Liver (tissue), 9 donors: Measurements from ENCODE around the gene GMEB2. TPM values are rescaled to one million over a fixed set of nuclear protein-coding genes. Genes with fewer than 3 reads are reported as not detected.

Experiments
- DNase-seq: peaks from one replicate; pipeline ENCODE4 v3.0.0-alpha.2; 2017; ENCODE audit warnings: low spot score
- H3K27ac ChIP-seq, 2 donors: one replicate each; pipeline ENCODE4 v1.7.0; 2013; ENCODE audit warnings: inconsistent platforms in 2 of 2, low read length in 2 of 2, control low read depth in 1 of 2, low read depth in 1 of 2, mild to moderate bottlenecking in 1 of 2
- H3K27me3 ChIP-seq, 4 donors: one replicate each; pipeline versions ENCODE4 v1.6.1 to v1.7.0; 2013; ENCODE audit warnings: low read length in 3 of 4, inconsistent platforms in 1 of 4, mild to moderate bottlenecking in 1 of 4, moderate library complexity in 1 of 4; ENCODE audit not compliant: control insufficient read depth in 4 of 4, insufficient read depth in 4 of 4
- H3K36me3 ChIP-seq, 4 donors: one replicate each; pipeline versions ENCODE4 v1.6.1 to v1.7.0; 2013; ENCODE audit warnings: low read length in 3 of 4, mild to moderate bottlenecking in 3 of 4, low read depth in 1 of 4, moderate library complexity in 1 of 4; ENCODE audit not compliant: control insufficient read depth in 4 of 4, insufficient read depth in 3 of 4
- H3K4me1 ChIP-seq, 4 donors: one replicate each; pipeline versions ENCODE4 v1.6.1 to v1.7.0; 2013; ENCODE audit warnings: low read length in 3 of 4, mild to moderate bottlenecking in 3 of 4, moderate library complexity in 1 of 4; ENCODE audit not compliant: control insufficient read depth in 4 of 4, insufficient read depth in 4 of 4
- H3K4me3 ChIP-seq, 3 donors: one replicate each; pipeline versions ENCODE4 v1.6.1 to v1.7.0; 2013; ENCODE audit warnings: low read length in 3 of 3, control low read depth in 1 of 3, low read depth in 1 of 3, mild to moderate bottlenecking in 1 of 3
- H3K9ac ChIP-seq, 2 donors: one replicate each; pipeline ENCODE4 v1.7.0; 2013; ENCODE audit warnings: low read length in 2 of 2, mild to moderate bottlenecking in 2 of 2, moderate library complexity in 2 of 2, control low read depth in 1 of 2, low read depth in 1 of 2
- H3K9me3 ChIP-seq, 4 donors: one replicate each; pipeline versions ENCODE4 v1.6.1 to v1.7.0; 2013; ENCODE audit warnings: low read length in 3 of 4; ENCODE audit not compliant: control insufficient read depth in 4 of 4
- ATF3 ChIP-seq: IDR thresholded peaks from 2 replicates; pipeline ENCODE4 v1.6.1; 2016; ENCODE audit warnings: antibody characterized with exemption
- CTCF ChIP-seq: fragments of 150-350 bp; IDR thresholded peaks from 2 replicates; pipeline ENCODE4 v1.5.1; 2017; ENCODE audit warnings: improper control_type of control experiment, low read depth, low read length; ENCODE audit not compliant: missing input control
- EGR1 ChIP-seq, 2 donors: IDR thresholded peaks; 2 replicates each; pipeline ENCODE4 v1.6.1; 2016 to 2018; ENCODE audit warnings: antibody characterized with exemption in 2 of 2, low read depth in 2 of 2
- FOXA1 ChIP-seq: IDR thresholded peaks from 2 replicates; pipeline ENCODE4 v1.6.1; 2016; ENCODE audit warnings: antibody characterized with exemption
- FOXA2 ChIP-seq: IDR thresholded peaks from 2 replicates; pipeline ENCODE4 v1.6.1; 2016; ENCODE audit warnings: antibody characterized with exemption
- GABPA ChIP-seq, 2 donors: IDR thresholded peaks in 1 of 2; conservative IDR thresholded peaks in 1 of 2; 2 replicates each; pipeline ENCODE4 v1.6.1; 2016; ENCODE audit warnings: antibody characterized with exemption in 2 of 2, mild to moderate bottlenecking in 1 of 2, moderate library complexity in 1 of 2
- HNF4A ChIP-seq, 2 donors: conservative IDR thresholded peaks; 2 replicates each; pipeline ENCODE4 v1.6.1; 2016; ENCODE audit warnings: antibody characterized with exemption in 2 of 2, mild to moderate bottlenecking in 2 of 2
- HNF4G ChIP-seq: IDR thresholded peaks from 2 replicates; pipeline ENCODE4 v1.6.1; 2016; ENCODE audit warnings: antibody characterized with exemption
- JUND ChIP-seq, 2 donors: IDR thresholded peaks; 2 replicates each; pipeline ENCODE4 v1.6.1; 2016; ENCODE audit warnings: antibody characterized with exemption in 2 of 2
- MAX ChIP-seq: IDR thresholded peaks from 2 replicates; pipeline ENCODE4 v1.6.1; 2016; ENCODE audit warnings: antibody characterized with exemption
- NR2F2 ChIP-seq: IDR thresholded peaks from 2 replicates; pipeline ENCODE4 v1.6.1; 2016; ENCODE audit warnings: antibody characterized with exemption
- RAD21 ChIP-seq, 2 donors: IDR thresholded peaks; 2 replicates each; pipeline ENCODE4 v1.6.1; 2016; ENCODE audit warnings: antibody characterized with exemption in 2 of 2, mild to moderate bottlenecking in 2 of 2
- REST ChIP-seq: IDR thresholded peaks from 2 replicates; pipeline ENCODE4 v1.6.1; 2016; ENCODE audit warnings: antibody characterized with exemption, mild to moderate bottlenecking
- SP1 ChIP-seq: IDR thresholded peaks from 2 replicates; pipeline ENCODE4 v1.6.1; 2018; ENCODE audit warnings: antibody characterized with exemption, mild to moderate bottlenecking
- TAF1 ChIP-seq: conservative IDR thresholded peaks from 2 replicates; pipeline ENCODE4 v1.6.1; 2016; ENCODE audit warnings: antibody characterized with exemption, mild to moderate bottlenecking
- YY1 ChIP-seq: IDR thresholded peaks from 2 replicates; pipeline ENCODE4 v1.6.1; 2016; ENCODE audit warnings: antibody characterized with exemption, mild to moderate bottlenecking
- WGBS: extraction: QIAGEN DNeasy Blood & Tissue Kit; methylation state at CpG from one replicate; pipeline ENCODE4 v1.1.7; 2013; 5-methylcytosine and 5-hydroxymethylcytosine counted together
- polyA plus RNA-seq, 2 donors: library from polyadenylated mRNA; stranded (reverse) in 1 of 2; unstranded in 1 of 2; fragments of 200-250 nt in 1 of 2; fragments of >200 nt in 1 of 2; fragmentation: Nextera tagmentation in 1 of 2; extraction: Ambion mirVana in 1 of 2; gene quantifications; one replicate each; pipeline versions ENCODE4 v1.2.1 to v1.2.3, GENCODE V29; 2013 to 2015
- total RNA-seq, 2 donors: library from RNA; depleted of rRNA; stranded (reverse); fragments of >200 nt; gene quantifications; one replicate each; pipeline ENCODE4 v1.2.3, GENCODE V29; 2014
- donor health status: healthy.
- donor health status: healthy.
- donor health status: healthy.
- donor health status: healthy.
- donor health status: healthy.

GMEB2 gene
- total and polyA plus RNA-seq, 4 donors, result 1.3 to 8.6 (median 5.3) TPM

GRCh38 chr20:63564036-63564810 is 62.7 kb downstream of the GMEB2 start:
- Histone ChIP-seq H3K4me1 (peaks cover 0 to 9% (median 3%) of the 10 kb centered on the region in 4 donors), H3K4me3 (no peak overlapping the region), H3K9me3 (no peaks in the 10 kb centered on the region), H3K9ac (no peak overlapping the region), H3K36me3 (peaks cover 0 to 63% (median 44%) of the 10 kb centered on the region in 4 donors), H3K27ac (no peak overlapping the region), H3K27me3 (no peaks in the 10 kb centered on the region)
- no peak for DNase-seq
- TF ChIP-seq RAD21 (IDR thresholded peaks at IDR 0.05) (no peak), GABPA (IDR thresholded peaks at IDR 0.05 in 1 of 2, conservative IDR thresholded peaks at IDR 0.05 in 1 of 2) (no peak), FOXA2 (no peak), HNF4A (conservative IDR thresholded peaks at IDR 0.05) (no peak), YY1 (no peak), FOXA1 (no peak), EGR1 (IDR thresholded peaks at IDR 0.05; ENCODE audit: low read depth in 2 of 2) (no peak), HNF4G (no peak), REST (no peak), SP1 (no peak), TAF1 (no peak), ATF3 (no peak), CTCF (no peak), MAX (no peak), NR2F2 (no peak)
- WGBS, result 97% methylated on average over 62 of the region's 62 CpGs

GRCh38 chr20:63563225-63563935 is 63.5 kb downstream of the GMEB2 start:
- DNase-seq, result no peak
- Histone ChIP-seq H3K9me3 (no peaks in the 10 kb centered on the region), H3K27ac (no peak overlapping the region), H3K27me3 (no peaks in the 10 kb centered on the region), H3K36me3 (peaks cover 0 to 63% (median 41%) of the 10 kb centered on the region in 4 donors), H3K4me3 (no peak overlapping the region), H3K4me1 (peaks cover 0 to 5% (median 2%) of the 10 kb centered on the region in 4 donors), H3K9ac (no peak overlapping the region)
- 97% methylated on average over 55 of the region's 55 CpGs for WGBS
- TF ChIP-seq JUND (IDR thresholded peaks at IDR 0.05) (no peak), REST (no peak), SP1 (no peak), TAF1 (no peak), FOXA1 (no peak), CTCF (no peak), HNF4A (conservative IDR thresholded peaks at IDR 0.05) (no peak), NR2F2 (no peak), YY1 (no peak), MAX (no peak), ATF3 (no peak), GABPA (IDR thresholded peaks at IDR 0.05 in 1 of 2, conservative IDR thresholded peaks at IDR 0.05 in 1 of 2) (no peak), HNF4G (no peak)
